ENCODE results near the gene WARS2.
"Not testable (repeated sequence)": the region's sequence is repeated elsewhere in the genome, so short reads cannot be mapped to it uniquely, and the experiment has no call there.

Gene WARS2

DNA sequence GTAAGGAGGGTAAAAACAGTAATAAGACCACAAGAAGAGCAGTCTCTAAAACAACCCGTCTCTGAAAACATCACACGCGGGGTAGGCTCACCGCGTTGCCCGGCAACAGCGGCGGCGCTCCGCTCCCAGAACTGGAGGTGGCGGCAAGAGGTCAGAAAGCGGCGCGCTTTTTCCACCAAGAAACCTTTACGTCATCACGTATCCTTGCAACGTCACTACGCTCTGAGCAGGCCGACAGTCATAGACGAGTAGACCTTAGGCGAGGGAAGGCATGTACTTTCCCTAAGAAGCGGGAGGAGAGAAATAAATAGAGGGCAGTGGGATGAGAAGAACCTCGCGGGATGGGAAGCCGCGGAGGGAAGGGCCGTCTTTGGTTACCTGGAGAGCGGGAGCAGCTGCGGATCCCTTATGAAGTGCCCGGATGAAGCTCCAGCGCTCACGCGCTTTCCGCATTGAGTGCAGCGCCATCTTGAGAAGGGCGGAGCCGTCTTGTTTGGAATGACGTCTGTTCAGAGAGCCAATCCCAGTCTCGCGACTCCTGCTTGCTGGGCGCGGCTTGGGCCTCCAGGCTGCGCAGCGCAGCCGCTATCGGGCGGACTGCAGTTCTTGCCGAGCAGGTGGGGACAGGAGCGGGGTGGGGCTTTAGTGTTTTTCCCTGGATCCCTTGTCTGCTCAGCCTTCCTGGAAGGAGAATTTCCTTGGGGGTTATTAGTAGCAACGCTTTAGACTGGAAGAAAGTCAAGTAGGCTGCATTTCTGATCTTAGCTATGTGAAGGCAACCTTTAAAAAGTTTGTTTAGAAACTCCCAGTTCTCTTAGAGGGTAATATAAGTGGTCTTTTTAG is at the start of gene WARS2:
TSS of gene WARS2 (minus strand) at position 477 of the 843 bp plus-strand sequence. CDS start at position 468, 9 bp downstream.
- peak; percentile 72 for DNase-seq

DNA sequence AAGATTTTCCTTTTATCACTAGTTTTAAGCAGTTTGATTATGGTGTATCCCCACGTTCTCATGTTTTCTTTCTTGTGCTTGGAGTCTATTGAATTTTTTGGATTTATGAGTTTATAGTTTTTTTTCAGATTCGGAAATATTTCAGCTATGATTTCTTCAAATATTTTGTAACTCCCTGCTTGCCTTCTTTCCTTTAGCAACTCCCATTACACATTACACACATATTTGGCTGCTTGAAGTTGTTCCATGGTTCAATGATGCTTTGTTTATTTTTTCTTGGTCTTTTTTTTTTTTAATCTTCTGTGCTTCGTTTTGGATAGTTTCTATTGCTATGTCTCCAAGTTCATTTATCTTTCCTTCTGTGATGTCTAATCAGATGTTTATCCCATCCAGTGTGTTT is 48.5 kb upstream of the WARS2 start:
- no peak for DNase-seq

- DNase-seq = no peak
Observed at GRCh38 chr1:119187416-119187815, 47.0 kb upstream of the WARS2 start.

DNA sequence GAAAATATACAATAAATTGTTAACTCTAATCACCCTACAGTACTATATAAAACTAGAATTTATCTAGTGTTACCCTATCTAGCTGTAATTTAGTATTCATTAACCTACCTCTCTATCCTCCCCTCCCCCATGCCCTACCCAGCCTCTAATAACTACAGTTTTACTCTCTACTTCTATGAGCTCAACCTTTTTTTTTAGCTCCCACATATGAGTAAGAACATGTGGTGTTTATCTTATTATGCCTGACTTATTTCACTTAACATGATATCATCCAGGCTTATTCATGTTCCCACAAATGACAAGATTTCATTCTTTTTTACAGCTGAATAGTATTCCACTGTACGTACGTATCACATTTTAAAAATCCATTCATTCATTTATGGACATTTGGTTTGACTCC is 46.0 kb upstream of the WARS2 start:
- no peak for DNase-seq

DNA sequence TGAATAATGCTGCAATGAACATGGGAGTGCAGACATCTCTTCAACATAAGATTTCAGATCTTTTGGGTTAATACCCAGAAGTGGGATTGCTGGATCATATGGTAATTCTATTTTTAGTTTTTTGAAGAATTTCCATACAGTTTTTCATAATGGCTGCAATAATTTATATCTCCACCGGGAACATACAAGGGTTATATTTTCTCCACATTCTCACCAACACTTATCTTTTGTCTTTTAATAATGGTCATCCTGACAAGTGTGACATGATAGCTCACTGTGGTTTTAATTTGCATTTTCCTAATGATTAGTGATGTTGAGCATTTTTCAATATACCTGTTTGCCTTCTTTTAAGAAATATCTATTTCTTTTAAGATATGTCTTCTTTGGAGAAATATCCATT is 44.5 kb upstream of the WARS2 start:
- no peak for DNase-seq

DNA sequence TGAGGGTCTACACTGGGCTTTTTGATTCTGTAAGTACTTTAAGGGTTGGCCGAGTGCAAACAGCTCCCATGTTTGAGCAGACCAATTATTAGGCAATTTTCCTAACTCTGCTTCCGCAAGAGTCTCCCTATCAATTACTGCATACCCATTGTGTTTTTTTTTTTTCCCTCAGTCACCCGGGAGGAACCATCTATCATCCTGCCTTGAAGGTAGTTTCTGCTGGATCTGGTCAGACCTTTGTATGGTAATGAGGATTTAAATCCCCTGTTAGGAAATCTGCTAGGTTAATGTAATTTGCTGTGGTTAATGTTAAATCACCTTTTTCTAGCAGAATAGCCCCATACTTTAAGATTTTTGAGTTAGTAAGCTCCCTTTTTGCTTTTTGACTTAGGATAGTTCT is 40.8 kb upstream of the WARS2 start:
- no peak for DNase-seq

DNA sequence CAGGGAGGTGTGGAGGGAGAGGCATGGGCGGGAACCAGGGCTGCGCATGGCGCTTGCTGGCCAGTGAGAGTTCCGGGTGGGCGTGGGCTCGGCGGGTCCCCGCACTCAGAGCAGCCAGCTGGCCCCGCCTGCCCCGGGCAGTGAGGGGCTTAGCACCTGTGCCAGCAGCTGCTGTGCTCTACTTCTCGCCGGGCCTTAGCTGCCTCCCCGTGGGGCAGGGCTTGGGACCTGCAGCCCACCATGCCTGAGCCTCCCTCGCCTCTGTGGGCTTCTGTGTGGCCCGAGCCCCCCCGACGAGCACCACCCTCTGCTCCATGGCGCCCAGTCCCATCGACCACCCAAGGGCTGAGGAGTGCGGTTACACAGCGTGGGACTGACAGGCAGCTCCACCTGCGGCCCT is 38.6 kb upstream of the WARS2 start:
- no peak for DNase-seq

- DNase-seq = not testable (repeated sequence)
Observed at GRCh38 chr1:119172927-119173326, 32.5 kb upstream of the WARS2 start.

DNA sequence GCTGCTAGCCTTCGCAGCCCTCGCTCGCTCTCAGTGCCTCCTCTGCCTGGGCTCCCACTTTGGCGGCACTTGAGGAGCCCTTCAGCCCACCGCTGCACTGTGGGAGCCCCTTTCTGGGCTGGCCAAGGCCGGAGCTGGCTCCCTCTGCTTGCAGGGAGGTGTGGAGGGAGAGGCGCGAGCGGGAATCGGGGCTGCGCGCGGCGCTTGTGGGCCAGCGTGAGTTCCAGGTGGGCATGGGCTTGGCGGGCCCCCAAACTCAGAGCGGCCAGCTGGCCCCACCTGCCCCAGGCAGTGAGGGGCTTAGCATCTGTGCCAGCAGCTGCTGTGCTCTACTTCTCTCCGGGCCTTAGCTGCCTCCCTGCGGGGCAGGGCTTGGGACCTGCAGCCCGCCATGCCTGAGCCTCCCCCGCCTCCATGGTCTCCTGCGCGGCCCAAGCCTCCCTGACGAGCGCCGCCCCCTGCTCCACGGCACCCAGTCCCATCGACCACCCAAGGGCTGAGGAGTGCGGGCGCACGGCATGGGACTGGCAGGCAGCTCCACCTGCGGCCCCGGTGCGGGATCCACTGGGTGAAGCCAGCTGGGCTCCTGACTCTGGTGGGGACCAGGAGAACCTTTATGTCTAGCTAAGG is 31.0 kb upstream of the WARS2 start:
- not testable (repeated sequence) for DNase-seq

DNA sequence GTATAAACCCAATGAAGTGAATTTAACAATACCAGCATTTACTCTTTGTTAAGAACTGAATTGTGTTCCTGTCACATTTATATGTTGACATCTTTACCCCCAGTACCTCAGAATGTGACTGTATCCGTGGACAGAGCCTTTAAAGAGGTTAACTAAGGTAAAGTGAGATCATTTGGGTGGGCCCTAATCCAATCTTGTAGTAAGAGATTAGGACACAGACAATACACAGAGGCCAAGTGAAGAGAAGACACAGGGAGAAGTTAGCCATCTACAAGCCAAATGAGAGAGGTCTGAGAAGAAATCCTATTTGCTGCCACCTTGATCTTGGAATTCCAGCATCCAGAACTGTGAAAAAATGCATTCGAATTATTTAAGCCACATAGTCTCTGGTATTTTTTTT is 22.9 kb upstream of the WARS2 start:
- DNase-seq = no peak

DNA sequence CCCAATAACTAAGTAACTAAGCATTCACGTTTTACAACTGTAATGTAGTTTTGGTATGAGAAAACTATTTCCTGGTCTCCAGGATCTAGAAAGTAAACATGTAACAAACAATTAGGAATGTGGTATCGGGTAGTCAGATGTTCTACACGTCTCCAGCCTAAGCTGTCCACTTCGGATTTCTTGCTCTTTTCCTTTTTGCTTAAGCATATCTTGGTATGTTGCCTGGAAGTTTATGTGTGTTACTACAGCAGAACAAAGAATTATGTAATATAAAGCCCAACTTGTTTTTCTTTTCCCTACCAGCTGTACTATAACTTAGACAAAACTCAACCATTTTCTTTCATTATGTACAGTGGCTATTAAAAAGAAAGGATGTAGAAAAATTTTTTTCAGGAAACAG is 20.4 kb upstream of the WARS2 start:
- no peak for DNase-seq

- DNase-seq = no peak
Observed at GRCh38 chr1:119160409-119160808, 20.0 kb upstream of the WARS2 start.

DNA sequence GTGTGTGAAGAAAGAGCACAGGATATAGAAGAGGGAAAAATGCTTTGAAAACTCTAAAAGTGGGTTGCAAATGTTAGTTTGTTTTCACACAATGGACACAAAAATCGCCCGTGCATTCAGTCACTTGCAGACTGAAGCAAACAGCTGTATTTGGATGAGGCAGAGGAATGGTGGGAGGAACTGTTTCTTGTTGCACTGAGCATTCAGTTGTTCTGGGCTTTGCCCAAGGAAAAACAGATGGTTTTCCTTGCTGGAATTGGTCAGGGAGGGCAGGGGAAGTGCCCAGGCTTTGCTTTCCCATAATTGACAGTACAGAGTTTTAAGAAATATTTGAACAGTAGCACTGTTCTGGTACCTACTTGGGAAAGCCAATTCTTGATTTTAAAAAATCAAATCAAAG is 19.5 kb upstream of the WARS2 start:
- DNase-seq = no peak

DNA sequence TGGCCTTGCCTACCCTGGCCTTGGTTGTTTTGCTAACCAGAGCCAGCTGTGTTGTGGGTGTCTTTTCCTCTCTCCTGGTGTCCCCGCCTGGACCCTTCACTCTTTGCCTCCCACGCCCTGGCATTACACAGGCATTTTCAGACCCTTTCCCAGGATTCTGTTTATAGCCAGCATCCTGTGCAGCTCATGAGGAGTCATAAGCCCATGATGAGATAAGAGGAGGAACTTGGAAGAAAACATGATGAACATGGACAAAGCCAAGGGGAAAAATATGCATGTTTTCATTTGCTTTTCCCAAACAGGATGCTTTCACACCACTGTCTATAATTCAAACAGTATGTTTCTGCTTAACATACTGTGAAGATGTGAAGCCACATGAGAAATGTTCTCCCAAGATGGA is 18.7 kb upstream of the WARS2 start:
- no peak for DNase-seq

DNA sequence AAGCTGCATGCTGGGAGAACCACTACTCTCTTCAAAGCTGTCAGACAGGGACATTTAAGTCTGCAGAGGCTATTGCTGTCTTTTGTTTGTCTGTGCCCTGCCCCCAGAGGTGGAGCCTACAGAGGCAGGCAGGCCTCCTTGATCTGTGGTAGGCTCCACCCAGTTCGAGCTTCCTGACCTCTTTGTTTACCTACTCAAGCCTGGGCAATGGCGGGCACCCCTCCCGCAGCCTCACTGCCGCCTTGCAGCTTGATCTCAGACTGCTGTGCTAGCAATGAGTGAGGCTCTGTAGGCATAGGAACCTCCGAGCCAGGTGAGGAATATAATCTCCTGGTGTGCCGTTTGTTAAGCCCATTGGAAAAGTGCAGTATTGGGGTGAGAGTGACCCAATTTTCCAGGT is 16.3 kb upstream of the WARS2 start:
- not testable (repeated sequence) for DNase-seq

DNA sequence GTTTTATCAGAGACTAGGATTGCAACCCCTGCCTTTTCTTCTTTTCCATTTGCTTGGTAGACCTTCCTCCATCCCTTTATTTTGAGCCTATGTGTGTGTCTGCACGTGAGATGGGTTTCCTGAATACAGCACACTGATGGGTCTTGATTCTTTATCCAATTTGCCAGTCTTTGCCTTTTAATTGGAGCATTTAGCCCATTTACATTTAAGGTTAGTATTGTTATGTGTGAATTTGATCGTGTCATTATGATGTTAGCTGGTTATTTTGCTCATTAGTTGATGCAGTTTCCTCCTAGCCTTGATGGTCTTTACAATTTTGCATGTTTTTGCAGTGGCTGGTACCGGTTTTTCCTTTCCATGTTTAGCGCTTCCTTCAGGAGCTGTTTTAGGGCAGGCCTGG is 14.6 kb upstream of the WARS2 start:
- not testable (repeated sequence) for DNase-seq

- DNase-seq = no peak
Observed at GRCh38 chr1:119150150-119150549, 9.7 kb upstream of the WARS2 start.

- no peak for DNase-seq
Observed at GRCh38 chr1:119147661-119148090, 7.2 kb upstream of the WARS2 start.

GRCh38 chr1:119146466-119146865 is 6.0 kb upstream of the WARS2 start:
- DNase-seq = no peak

DNA sequence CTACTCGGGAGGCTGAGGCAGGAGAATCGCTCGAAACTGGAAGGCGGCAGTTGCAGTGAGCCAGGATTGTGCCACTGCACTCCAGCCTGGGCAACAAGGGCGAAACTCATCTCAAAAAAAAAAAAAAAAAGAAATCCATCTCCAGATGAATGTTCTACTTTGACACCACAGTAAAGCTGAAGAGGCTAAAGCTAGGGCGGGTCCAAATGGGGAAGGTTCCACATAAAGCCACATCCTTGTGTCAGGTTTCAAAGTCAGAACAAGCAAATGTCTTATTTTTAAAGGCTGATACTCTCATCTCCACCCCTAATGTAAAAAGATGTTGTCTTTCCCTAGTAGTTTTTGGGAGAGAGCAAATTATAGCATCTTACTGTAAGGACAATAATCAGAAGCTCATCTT is 4.4 kb upstream of the WARS2 start:
- DNase-seq = no peak

DNA sequence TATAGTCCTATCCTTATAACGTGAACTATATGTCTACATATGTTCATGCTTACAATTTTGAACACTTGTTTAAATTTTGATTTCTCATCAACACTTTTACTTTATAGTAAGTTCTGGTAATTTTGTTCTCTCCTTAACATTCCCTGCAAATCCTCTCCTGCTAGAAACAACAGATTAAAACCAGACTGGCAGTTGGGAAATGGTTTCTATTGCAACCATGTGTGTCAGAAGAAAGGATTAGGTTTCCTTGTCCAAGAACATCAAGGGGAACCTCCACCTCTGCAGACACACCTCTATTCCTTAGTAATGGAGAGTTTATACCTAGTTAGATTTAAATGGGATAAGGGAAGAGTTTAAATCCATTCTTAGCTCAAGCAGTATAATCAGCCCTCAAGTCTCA is 3.3 kb upstream of the WARS2 start:
- no peak for DNase-seq

DNA sequence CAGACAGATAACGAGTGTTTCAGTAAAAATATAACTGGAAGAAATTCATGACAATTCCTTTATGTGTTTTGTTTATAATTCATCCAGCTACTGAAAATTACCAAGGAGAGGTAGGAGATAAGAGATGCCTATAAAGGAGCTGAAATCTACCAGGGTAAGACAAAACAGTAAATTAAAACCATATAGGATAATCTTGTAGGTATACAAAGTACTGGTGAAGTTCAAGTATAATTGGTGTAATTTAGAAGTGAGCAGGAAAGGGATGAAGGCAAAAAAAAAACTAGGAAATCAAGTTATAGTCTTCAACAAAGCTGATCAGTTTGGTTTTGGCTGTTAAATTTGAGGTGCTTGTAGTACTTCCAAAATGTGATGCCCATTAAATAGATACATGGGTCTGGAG is 1.2 kb upstream of the WARS2 start:
- no peak for DNase-seq

GRCh38 chr1:119141020-119141424 is 569 bp upstream of the WARS2 start:
- DNase-seq = no peak

- no peak for DNase-seq
Observed at GRCh38 chr1:119139857-119140176, 636 bp downstream of the WARS2 start.

DNA sequence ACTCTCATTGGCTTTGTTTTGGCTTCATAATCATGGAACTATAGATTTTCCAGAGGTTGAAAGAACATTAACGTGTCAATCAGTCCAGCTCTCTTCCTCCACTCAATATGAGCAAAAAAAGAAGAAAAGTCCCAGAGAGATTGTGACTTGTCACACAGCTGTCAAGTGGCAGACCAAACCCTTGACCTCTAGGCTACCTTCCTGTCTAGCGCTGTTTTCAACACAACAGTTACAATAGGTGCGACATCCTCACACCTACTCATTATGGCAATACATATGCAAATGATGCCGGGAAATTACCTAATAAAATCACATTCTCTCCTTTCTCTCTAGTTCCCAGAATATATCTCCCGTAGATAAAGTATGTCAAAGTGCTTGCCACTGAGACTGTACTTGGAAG is 1.1 kb downstream of the WARS2 start:
- no peak for DNase-seq

Data from GOT3 (cell line).